GM18868 (cell line): ENCODE results near the gene TSR2.

Source experiments
- ATAC-seq: cut with Tn5 transposase; IDR thresholded peaks from one replicate; pipeline ENCODE4 v1.9.1; 2021; ENCODE audit warnings: mild to moderate bottlenecking, moderate library complexity; ENCODE audit not compliant: unreplicated experiment

The TSR2 gene

GRCh38 chrX:54439960-54440871 lies at the start of gene TSR2:
TSR2 (plus strand) TSS chrX:54440404; CDS start chrX:54440422, 18 bp downstream.
- peak; percentile 99 for ATAC-seq

- no peak for ATAC-seq
These were observed 43.1 kb upstream of the TSR2 start for GRCh38 chrX:54397113-54397512.

GRCh38 chrX:54407266-54407665 lies 32.9 kb upstream of the TSR2 start:
- ATAC-seq, result no peak

- ATAC-seq, result peak; percentile 47
These were observed 28.5 kb upstream of the TSR2 start for GRCh38 chrX:54411732-54412131.

GRCh38 chrX:54413753-54414152 lies 26.5 kb upstream of the TSR2 start:
- ATAC-seq, result no peak

- ATAC-seq, result no peak
These were observed 24.5 kb upstream of the TSR2 start for GRCh38 chrX:54415534-54416350.

- no peak for ATAC-seq
These were observed 23.2 kb upstream of the TSR2 start for GRCh38 chrX:54416965-54417364.

- ATAC-seq, result no peak
These were observed 20.5 kb upstream of the TSR2 start for GRCh38 chrX:54419559-54420302.

- ATAC-seq, result no peak
These were observed 18.0 kb upstream of the TSR2 start for GRCh38 chrX:54422168-54422567.

- no peak for ATAC-seq
These were observed 16.9 kb upstream of the TSR2 start for GRCh38 chrX:54423161-54423888.

GRCh38 chrX:54427837-54428424 lies 12.3 kb upstream of the TSR2 start:
- no peak for ATAC-seq

- ATAC-seq, result peak; percentile 89
These were observed 9.7 kb upstream of the TSR2 start for GRCh38 chrX:54430519-54430918.

- ATAC-seq, result no peak
These were observed 5.1 kb upstream of the TSR2 start for GRCh38 chrX:54435121-54435520.

GRCh38 chrX:54442790-54443189 lies 2.6 kb downstream of the TSR2 start:
- ATAC-seq, result no peak

- no peak for ATAC-seq
These were observed 4.5 kb downstream of the TSR2 start for GRCh38 chrX:54444752-54445151.

- ATAC-seq, result no peak
These were observed 5.9 kb downstream of the TSR2 start for GRCh38 chrX:54446084-54446483.

GRCh38 chrX:54447461-54447860 lies 7.3 kb downstream of the TSR2 start:
- no peak for ATAC-seq

- no peak for ATAC-seq
These were observed 9.7 kb downstream of the TSR2 start for GRCh38 chrX:54449929-54450328.

- ATAC-seq, result no peak
These were observed 12.7 kb downstream of the TSR2 start for GRCh38 chrX:54452920-54453319.
